ENCODE measurements around the gene C4orf50. TPM values are rescaled to one million over a fixed set of nuclear protein-coding genes. Genes with fewer than 3 reads are reported as not detected.
A peak's percentile ranks its signal among the peaks of the same experiment; 100 is the strongest.
"Not testable (repeated sequence)": the region's sequence is repeated elsewhere in the genome, so short reads cannot be mapped to it uniquely, and the experiment has no call there.

C4orf50 gene
- total RNA-seq, 2 donors from 2014 or later, result 0.03 TPM

DNA sequence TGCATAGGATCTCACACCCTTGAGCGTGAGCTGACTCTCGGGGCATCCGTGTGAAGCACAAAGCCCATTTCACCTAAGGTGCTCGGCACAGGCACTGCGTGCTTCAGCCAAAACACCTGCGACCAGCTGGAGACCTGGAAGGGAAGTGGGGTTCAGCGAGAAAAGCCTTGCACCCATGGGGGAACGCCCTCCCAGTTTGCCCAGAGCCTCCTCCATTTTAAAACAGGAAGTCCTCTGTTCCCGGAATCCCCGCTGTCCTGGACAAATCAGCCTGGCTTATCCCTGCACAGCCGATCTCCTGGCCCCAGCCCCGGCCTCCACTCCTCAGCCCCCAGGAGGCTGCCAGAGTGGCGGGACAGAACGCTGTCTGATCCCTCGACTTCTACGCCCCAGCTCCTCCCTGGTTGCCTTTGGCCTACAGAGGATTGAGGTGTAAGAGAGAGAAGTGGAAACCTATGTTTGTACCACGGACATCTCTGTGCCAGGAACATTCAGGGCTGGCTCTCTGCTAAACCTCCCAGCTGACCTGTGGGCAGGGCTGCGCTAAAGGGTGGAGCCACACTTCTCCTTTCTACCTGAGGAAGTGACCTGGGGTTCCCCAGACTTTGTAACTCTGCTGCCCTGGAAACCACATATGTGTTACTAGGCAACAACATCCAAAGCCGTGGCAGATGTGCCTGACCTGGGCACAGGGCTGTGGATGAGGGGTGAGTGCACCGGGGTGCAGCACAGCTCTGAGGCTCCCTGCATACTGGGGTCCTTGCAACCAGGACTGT, 3.8 kb upstream of the C4orf50 start:
- intact Hi-C loops (cut with DNase I), result no loop called here
- DNase-seq (no peak), ATAC-seq (no peak)

DNA sequence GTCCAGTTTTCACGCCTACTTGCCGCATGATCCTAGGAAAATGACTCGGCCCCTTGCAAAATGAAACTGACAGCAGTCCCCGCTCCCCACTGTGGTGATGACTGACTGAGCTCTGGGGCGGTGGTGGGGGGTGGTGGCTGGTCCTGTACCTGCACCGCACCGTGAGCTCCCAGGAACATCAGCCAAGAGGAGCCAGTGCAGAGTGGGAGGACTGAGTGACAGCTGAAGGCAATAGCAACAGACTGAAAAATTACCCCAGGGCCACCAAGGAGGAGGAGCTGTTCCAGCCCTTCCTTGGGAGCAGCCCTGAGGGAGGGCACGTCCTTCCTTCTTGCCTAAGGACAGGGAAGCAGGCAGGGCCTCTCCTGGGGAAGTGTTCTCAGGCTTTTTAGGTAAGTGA, 2.4 kb upstream of the C4orf50 start:
- ATAC-seq (no peak), DNase-seq (no peak)
- intact Hi-C loops (cut with DNase I), result no loop called here

DNA sequence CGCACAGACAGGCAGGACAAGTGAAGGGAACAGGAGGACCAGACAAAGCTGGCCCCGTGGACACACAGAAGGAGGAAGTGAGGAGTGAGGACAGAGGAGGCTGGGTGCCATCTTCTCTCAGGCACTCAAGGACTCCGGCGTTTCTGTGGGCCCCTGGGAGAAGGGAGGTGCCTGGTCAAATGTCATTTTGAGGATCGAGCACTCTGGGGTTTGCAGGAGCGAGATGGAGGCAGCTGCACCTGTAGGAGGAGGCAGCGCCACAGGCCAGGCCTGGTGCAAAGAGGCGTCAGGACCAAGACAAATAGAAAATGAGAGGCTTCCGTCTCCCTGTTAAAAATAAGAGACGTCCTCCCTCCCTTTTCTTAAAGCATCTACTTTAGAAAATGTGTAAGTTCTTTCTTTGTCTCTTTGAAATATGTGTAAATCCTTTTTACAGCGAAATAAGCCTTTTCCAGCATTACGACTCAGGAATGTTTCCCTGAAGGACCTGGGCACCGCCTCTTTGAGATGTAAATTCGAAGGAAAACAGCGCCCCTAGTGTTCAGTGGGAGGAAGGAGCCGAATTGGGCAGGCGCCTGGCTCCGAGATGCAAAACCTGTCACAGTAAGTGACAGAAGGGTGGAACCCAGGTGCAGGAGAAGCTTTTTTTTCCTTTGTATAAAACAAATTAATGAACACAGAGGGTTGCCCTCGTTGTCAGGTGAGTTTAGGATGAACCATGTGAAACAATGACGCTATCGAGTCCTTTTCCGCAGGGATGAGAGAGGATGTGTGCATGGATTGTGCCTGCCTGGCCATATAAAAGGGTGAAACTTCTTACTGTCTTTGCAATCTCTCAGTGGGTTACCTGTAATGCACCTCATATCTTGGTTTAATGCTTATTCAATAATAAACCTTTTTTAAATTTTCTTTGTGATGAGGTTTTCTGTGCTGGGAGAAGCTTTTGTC, 1.4 kb upstream of the C4orf50 start:
- intact Hi-C loops (cut with DNase I), result no loop called here
- peak in 1 of 2 donors; percentile 49 for ATAC-seq

DNA sequence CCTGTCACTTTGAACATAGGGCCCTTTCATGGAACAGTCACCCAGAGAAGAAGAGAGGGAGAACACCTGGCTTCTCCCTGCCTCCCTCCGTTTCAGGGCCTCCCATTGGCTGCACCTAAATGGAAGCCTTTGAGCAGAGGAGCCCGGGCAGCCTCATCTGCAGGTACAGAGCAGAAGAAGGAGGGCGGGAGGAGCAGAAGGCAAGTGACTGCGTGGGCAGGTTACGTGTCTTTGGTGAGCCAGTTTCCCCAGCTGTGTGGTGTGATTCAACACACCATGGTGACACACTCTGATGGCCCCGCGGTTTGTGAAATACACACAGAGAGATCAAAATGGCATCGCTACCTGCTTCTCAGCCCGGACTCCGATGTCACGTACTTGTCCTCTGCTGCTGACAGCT, 431 bp downstream of the C4orf50 start:
- DNase-seq, result no peak
- intact Hi-C loops (cut with DNase I), result no loop called here
- no peak for ATAC-seq

More for the DNA sequence above, 1.4 kb upstream of the C4orf50 start:
- no peak for DNase-seq

DNA sequence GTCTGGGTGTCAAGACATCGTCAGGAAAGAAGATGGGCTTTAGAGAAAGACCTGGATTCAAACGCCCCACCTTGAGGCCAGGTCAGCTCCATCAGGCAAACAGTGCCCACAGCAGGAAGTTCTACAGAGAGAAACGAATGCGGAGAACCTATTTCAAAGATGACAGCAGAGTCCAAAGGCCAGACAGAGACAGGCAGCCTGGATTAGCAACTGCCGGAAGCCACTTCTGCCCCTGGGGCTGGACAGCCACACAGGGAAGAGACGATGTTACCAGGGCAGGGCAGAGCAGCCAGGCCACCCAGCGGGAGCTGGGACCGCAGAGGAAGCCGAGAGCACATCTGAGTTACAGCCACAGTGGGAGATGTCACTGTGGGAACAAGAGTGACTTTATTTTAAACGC, 1.2 kb downstream of the C4orf50 start:
- DNase-seq (no peak), ATAC-seq (no peak)
- intact Hi-C loops (cut with DNase I), result no loop called here

DNA sequence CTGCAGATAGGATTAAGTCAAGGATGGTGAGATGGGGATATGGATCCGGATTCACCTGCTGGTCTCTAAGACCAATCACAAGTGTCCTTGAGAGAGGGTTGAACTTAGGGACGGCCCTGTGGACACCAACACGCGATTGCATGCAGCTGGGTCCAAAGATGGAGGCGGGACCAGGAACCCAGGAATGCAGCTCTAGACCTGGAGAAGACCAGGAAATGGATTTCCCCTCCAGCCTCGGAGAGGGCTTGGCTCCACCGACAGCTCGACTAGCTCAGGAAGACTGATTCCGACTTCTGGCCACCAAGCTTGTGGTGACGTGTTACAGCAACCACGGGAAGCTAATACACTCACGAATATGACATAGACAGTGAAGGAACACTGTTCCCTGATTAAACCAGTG, 4.7 kb downstream of the C4orf50 start:
- intact Hi-C loops (cut with DNase I), result no loop called here
- ATAC-seq (no peak), DNase-seq (no peak)

DNA sequence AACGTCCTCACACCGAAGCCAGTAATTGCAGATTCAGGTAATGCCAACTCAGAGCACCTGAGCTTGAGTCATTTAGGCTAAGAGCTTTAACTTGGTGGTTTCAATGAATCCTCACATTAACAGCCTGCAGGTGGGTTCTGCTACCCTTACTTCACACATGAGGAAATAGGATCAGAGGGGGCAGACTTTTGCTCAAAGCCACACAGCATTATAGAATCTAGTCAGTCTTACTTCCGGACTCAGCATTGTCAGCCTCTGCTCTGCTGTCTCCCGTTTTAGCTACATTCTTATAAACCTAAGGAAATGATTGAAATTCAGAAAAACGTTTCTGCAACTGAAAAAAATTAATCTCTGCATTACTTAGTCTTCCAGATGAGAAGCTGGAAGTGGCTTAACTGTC, 6.0 kb downstream of the C4orf50 start:
- ATAC-seq (no peak), DNase-seq (no peak)
- intact Hi-C loops (cut with DNase I), result no loop called here

DNA sequence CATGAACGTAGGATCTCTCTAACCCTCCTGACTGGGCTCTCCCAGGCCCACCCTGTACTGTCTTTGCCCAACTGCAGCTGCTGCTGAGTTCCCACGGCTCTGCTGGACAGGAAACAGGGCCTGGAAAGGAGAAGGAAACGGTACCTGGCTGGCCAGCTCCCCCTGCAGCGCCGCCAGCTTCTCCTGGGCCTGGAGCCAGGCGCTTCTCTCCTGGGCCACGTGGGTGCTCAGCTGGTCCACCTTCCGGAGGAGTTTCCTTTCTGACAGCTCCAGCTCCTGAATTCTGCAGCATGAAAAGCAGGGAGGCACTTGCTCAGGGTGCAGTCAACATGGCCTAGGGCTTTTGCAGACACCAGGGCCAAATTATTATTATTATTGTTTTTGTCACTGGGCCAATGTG, 6.5 kb downstream of the C4orf50 start:
- DNase-seq (no peak), ATAC-seq (peak; percentile 55 to 76)
- intact Hi-C loops (cut with DNase I), result no loop called here

DNA sequence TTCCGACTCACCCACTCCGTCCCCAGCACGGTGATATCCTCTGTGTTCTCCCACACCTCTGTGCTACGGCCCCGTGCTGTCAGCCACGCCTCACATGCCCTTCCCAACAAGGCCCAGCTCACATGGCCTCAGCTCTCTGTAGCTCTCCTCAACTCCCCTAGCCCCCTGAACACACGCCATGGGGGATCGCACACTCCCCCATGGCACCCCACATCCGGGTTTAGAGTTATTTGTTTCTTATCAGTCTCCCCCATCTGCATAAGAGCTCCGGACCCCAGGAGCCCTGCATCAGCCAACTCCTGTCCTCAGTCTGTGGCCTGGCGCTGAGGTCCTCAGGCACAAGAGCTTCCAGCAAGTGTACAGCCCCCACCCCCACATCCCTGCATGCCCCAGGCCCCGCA, 7.0 kb downstream of the C4orf50 start:
- DNase-seq, result no peak
- intact Hi-C loops (cut with DNase I), result no loop called here
- ATAC-seq, result no peak

DNA sequence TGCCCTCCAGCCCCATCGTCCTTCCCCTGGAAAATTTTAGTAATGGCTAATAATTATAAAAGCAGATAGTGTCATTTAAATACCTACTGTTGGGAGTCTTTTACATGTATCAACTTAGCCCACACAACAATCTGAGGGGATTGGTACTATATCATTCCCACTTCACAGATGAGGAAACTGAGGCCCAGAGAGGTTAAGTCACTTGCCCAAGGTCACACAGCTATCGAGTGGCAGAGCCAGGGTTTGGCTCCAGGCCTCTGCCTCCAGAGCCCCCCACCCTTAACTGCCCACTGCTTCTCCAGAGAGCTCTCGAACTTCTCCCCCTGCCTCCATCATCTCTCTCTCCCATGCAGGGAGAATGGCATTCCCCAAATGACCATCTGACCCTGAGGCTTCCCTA, 7.4 kb downstream of the C4orf50 start:
- no peak for DNase-seq
- intact Hi-C loops (cut with DNase I), result no loop called here
- ATAC-seq, result no peak

DNA sequence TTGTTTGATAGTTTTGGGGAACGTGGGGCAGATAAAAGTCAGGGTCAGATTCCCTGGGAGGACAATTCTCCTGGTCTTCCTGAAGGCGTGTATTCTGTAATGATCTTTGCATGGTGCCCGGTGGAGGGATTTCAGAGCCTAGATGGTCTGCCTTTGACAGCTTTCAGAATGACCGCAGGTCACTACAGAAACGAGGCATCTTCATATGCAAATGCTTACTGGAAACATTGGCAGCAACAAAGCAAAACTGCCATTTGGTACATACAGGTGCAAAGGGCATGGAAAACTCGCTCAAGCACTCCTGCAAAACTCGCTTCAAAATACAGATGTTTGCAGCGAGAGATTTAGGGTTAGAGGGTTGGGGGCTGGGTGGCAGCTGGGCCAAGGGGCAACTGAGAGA, 8.8 kb downstream of the C4orf50 start:
- intact Hi-C loops (cut with DNase I), result no loop called here
- no peak for DNase-seq
- no peak for ATAC-seq

DNA sequence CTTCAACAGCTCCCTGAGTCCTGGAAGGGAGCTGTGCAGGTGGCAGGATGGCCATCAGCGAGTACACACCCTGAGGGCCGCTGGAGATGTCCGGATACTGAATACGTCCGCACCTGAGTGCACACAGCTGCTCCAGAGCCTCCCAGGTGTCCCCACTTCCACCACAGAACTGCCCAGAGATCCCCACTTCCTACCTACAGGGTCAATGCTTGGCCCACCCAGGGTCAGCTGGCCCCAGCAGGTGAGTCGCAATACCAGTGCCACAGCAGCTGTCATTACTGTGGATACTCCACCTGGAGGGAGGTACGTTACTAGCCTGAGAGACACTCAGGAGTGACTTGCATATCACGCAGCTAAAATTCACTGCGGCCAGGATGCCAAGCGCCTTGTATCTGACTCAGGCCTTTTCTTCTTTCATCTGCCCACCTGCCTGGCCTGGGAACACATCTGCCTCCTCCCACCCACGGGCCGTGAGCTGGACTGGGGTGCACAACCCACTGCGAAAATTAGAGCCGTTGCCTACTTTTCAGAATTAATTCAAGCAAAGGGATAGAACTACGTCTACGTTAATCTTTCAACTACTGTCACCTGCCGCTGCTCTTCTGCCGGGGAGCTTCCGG, 9.4 kb downstream of the C4orf50 start:
- intact Hi-C loops (cut with DNase I), result no loop called here
- ATAC-seq, result no peak

DNA sequence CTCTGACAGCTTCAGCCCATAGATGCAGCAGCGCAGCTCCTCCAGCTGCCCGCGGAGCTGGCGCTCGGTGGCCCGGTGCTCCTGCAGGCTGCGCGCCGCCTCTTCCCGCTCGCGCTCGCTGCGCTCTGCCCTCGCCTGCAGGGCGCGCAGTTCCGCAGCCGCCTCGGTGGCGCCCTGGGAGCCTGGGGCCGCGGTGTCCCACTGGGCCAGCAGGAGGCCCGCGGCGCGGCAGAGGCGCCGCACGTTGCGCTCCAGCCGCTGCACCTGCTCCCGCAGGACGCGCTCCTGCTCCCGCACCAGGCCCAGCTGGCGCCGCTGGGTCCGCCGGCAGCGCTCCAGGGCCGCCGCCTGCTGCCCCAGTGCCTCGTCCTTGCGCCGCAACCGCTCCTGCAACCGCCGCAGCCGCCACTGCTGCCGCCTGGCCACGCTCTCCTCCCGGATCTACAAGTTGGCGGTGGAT, 10.1 kb downstream of the C4orf50 start:
- intact Hi-C loops (cut with DNase I), result no loop called here
- ATAC-seq (no peak), DNase-seq (no peak)

More for the DNA sequence above, 9.4 kb downstream of the C4orf50 start:
- no peak for DNase-seq

DNA sequence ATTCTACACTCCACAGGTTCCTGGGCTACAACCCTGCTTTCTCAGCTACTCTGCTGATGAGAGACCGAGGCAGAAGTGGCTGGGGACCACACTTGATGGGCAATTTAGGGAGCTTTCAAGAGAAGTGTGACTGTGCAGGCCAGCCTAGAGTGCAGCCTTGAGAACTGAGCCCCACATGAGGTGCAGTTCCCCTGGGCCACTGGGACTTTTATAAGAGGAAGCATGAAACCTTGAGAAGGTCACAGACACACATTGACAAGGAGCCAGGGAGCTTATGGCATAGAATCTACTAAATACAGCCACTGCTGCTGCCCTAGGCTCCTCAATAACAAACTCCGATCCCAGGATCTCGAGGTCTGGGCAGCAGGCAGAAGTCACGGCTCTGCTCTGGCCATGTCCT, 13.1 kb downstream of the C4orf50 start:
- intact Hi-C loops (cut with DNase I), result no loop called here
- DNase-seq, result no peak

DNA sequence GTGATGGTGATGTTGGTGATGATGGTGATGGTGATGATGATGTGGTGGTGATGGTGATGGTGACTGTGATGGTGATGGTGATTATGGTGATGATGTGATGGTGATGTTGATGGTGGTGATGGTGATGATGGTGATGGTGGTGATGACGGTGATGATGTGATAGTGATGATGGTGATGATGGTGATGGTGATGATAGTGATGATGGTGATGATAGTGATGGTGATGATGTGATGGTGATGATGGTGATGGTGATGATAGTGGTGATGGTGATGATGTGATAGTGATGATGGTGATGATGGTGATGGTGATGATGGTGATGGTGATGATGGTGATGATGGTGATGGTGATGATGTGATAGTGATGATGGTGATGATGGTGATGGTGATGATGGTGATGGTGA, 14.7 kb downstream of the C4orf50 start:
- intact Hi-C loops (cut with DNase I); ATAC-seq; DNase-seq: not testable (repeated sequence)

More for the DNA sequence above, 13.1 kb downstream of the C4orf50 start:
- no peak for ATAC-seq

DNA sequence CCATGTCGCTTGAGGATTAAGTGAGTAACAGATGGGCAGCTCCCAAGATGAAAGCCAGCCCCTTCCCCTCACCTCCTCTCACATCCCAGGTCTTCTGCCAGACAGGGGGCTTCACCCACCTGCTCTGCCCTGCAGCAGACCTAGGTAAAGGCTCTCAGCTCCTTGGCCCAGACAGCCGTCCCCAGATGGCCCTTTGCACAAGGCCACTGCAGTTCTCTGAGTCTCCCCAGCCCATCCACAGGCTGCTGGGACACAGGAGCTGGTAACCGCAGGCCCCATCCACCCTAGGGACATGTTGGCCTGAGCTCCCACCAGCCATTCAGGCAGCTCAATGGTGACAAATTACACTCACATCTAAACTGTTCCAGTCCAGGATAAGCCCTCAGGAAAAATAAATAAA, 15.3 kb downstream of the C4orf50 start:
- intact Hi-C loops (cut with DNase I), result no loop called here
- ATAC-seq, result no peak
- DNase-seq, result no peak

DNA sequence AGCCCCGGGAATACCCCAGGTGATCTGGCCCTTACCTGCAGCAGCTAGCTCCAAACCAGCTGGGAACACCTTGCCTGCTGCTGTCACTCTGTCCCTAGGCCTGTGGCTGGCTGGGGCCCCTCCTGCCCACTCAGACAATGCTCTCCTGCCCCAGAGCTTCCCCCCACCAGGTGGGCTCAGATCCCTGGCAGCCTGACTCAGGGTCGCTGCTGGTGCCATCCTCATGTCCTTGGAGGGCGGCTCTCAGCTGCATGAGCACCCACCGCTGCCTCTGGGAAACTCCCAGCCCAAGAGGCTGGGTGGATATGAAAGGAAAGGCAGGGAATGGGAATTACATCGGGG, 15.8 kb downstream of the C4orf50 start:
- DNase-seq (no peak), ATAC-seq (no peak)
- intact Hi-C loops (cut with DNase I), result no loop called here

- intact Hi-C loops (cut with DNase I), result no loop called here
- DNase-seq, result no peak
Observed at GRCh38 chr4:6001680-6002491, 16.3 kb downstream of the C4orf50 start.

DNA sequence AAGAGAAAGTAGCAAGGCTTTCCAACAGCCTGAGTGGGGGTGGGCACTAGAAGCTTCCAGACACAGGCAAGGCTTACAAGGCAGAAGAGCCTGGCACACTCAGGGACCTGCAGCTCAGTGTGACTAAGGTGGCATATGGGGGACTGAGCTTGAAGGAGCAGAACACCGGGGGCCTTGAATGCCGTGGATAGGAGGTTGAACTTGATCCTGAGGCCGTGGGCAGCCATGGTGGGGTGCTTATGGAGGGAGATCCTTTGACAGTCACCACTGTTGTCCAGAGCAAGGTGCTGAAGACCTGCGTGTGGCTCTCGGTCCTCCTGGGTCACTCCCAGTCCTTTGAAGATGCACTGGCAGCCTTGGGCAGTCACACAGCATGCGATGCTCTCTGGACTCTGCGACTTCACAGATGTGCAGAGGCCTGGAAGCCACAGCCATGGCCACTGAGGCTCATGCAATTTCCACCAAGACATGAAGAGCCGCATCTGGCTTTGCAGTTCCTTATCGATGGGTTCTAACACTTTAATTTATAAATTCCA, 18.3 kb downstream of the C4orf50 start:
- intact Hi-C loops (cut with DNase I), result loop anchor here in 1 of 2 donors (2.0 kb wide), 1 partner anchor 87 kb away; no protein-coding TSS in a partner anchor
- ATAC-seq (no peak), DNase-seq (no peak)

More at GRCh38 chr4:6001680-6002491, 16.3 kb downstream of the C4orf50 start:
- no peak for ATAC-seq
